Measurements from ENCODE around the gene UPP2.

UPP2 gene

DNA sequence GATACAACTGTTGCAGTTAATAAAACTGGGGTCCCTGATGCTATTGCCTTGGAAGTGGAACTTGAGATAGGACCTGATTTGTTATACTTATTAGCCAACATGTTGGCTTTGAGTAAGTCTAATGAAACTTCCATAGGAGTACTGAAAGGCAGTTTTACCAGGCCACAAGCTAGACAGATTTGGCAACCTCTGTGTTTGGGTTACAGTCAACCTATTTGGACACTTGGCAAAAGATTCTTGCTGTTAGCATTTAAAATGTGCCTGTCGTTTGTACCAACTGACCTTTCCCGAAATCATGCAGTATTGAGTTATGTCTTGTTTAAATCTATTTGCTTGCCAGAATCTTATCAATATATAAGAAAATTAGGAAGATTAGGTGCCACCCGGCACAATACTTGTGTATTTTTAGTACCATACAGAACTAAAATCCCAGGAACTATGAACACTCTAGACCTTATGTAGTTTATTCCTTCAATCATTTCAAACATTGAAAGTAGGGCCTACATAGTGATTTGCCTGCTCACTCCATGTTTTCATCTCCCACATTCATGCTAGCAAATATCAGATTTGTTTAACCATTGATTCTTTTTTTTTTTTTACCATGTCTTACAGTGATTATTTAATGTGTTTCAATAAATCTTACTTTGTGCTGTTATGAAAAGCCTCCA is 35.5 kb upstream of the UPP2 start:
- no peak for DNase-seq (ENCODE audit: low read depth)
- no peak for TF ChIP-seq CTCF (conservative IDR thresholded peaks at IDR 0.05; ENCODE audit: low read length)
- H3K4me3 ChIP-seq (ENCODE audit: low read length) = no peak overlapping the region

GRCh38 chr2:158071018-158071417 is 30.7 kb upstream of the UPP2 start:
- no peak for TF ChIP-seq CTCF (conservative IDR thresholded peaks at IDR 0.05; ENCODE audit: low read length)
- no peak overlapping the region for H3K4me3 ChIP-seq (ENCODE audit: low read length)
- no peak for DNase-seq (ENCODE audit: low read depth)

- no peak for TF ChIP-seq CTCF (conservative IDR thresholded peaks at IDR 0.05; ENCODE audit: low read length)
- no peak overlapping the region for H3K4me3 ChIP-seq (ENCODE audit: low read length)
- DNase-seq (ENCODE audit: low read depth) = no peak
Observed at GRCh38 chr2:158072361-158072760, 29.3 kb upstream of the UPP2 start.

DNA sequence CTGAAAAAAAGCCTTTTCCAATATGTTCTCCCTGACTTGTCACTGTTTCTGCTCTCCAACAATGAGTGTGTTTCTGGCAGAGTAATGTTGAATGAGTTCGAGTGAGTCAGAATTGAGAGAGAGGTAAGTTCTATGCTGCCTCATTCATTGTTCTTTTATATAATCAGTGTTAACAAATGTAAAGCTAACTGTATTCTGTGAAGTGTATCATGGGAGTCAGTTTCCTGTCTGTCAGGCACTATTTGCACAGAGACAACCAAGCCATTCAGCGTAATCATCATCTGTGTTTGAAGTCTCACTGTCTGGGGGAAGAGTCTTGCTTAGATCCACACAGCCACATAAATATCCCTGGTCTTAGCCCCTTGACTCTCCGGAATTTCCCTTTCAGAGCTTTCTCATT is 22.0 kb upstream of the UPP2 start:
- no peak overlapping the region for H3K4me3 ChIP-seq (ENCODE audit: low read length)
- TF ChIP-seq CTCF (conservative IDR thresholded peaks at IDR 0.05; ENCODE audit: low read length) = no peak
- DNase-seq (ENCODE audit: low read depth) = no peak

DNA sequence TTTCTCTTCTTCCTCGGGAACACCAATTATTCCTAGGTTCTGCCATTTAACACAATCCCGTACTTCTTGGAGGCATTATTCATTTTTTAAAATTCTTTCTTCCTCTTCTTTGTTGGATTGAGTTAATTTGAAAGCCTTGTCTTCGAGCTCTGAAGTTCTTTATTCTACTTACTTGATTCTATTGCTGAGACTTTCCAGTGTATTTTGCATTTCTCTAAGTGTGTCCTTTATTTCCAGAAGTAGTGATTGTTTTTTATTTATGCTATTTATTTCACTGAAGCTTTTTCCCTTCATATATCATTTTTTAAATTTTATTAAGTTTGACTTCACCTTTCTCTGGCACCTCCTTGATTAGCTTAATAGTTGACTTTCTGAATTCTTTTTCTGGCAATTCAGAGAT is 13.6 kb upstream of the UPP2 start:
- DNase-seq (ENCODE audit: low read depth) = no peak
- TF ChIP-seq CTCF (conservative IDR thresholded peaks at IDR 0.05; ENCODE audit: low read length) = no peak
- H3K4me3 ChIP-seq (ENCODE audit: low read length) = no peak overlapping the region

DNA sequence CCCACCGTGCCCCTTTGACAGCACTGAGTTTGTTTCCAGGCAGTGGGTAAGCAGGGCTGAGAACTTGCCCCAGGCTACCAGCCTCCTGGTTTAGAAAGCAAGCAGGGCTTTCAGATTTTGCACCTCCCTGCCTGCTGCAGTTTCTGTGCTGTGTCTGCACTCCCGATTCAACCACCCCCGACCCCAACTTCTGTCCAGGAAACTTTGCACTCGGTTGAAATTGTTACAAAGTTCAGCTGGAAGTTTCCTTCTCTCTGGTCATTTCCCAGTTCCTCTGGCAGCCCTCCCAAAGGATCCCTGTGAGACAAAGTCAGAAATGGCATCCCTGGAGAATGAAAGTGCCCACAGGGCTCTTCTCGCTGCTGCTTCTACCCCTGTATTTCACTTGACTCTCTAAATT is 12.4 kb upstream of the UPP2 start:
- TF ChIP-seq CTCF (conservative IDR thresholded peaks at IDR 0.05; ENCODE audit: low read length) = no peak
- DNase-seq (ENCODE audit: low read depth) = no peak
- no peak overlapping the region for H3K4me3 ChIP-seq (ENCODE audit: low read length)

- TF ChIP-seq CTCF (conservative IDR thresholded peaks at IDR 0.05; ENCODE audit: low read length) = no peak
- H3K4me3 ChIP-seq (ENCODE audit: low read length) = no peak overlapping the region
- DNase-seq (ENCODE audit: low read depth) = no peak
Observed at GRCh38 chr2:158091647-158092046, 10.0 kb upstream of the UPP2 start.

Data from AG10803 (cell line).